ENCODE measurements around the gene UBE2V1. TPM values are rescaled to one million over a fixed set of nuclear protein-coding genes. Genes with fewer than 3 reads are reported as not detected.

Gene UBE2V1
- total RNA-seq, 1 experiment from 2014 or later: 203 TPM

- POLR2A ChIA-PET (ENCODE audit: low non-redundant PET): no interaction called here
- no peak for DNase-seq (ENCODE audit: low spot score)
- no peak for TF ChIP-seq EZH2 (IDR thresholded peaks at IDR 0.05; ENCODE audit: borderline replicate concordance, low read depth, low read length, poor library complexity, severe bottlenecking)
- no peak for TF ChIP-seq CTCF (conservative IDR thresholded peaks at IDR 0.05; ENCODE audit: low read depth, low read length)
- H3K4me3 ChIP-seq (ENCODE audit: low read depth, low read length, poor library complexity, severe bottlenecking): no peak overlapping the region
- intact Hi-C loops (cut with micrococcal nuclease; ENCODE audit: unreplicated experiment): no loop called here
- no peaks in the 10 kb centered on the region for H3K27me3 ChIP-seq (replicated peaks; ENCODE audit: insufficient read depth, low read depth, low read length, poor library complexity)
- CTCF ChIA-PET: interaction anchor here (0.6 kb wide), 1 partner anchor 71 kb away, joined by 9 read pairs; no protein-coding TSS in a partner anchor
- peaks cover 24% of the 10 kb centered on the region for H3K36me3 ChIP-seq (ENCODE audit: insufficient read depth, low read length, poor library complexity, severe bottlenecking)
- H3K4me1 ChIP-seq (ENCODE audit: insufficient read depth, low read length, poor library complexity, severe bottlenecking): peaks cover 21% of the 10 kb centered on the region
- BruUV-seq (replicated peaks): no TSS peak
- no peaks in the 10 kb centered on the region for H3K9me3 ChIP-seq (ENCODE audit: low read depth, low read length, poor library complexity, severe bottlenecking)
- no peak overlapping the region for H3K27ac ChIP-seq (ENCODE audit: low read depth, low read length, poor library complexity, severe bottlenecking)
Observed at GRCh38 chr20:50099565-50099991, 13.4 kb downstream of the UBE2V1 start.

GRCh38 chr20:50099113-50099512 is 13.8 kb downstream of the UBE2V1 start:
- no peak for TF ChIP-seq EZH2 (IDR thresholded peaks at IDR 0.05; ENCODE audit: borderline replicate concordance, low read depth, low read length, poor library complexity, severe bottlenecking)
- no peak for TF ChIP-seq CTCF (conservative IDR thresholded peaks at IDR 0.05; ENCODE audit: low read depth, low read length)
- H3K36me3 ChIP-seq (ENCODE audit: insufficient read depth, low read length, poor library complexity, severe bottlenecking): peaks cover 29% of the 10 kb centered on the region
- ChIA-PET POLR2A (ENCODE audit: low non-redundant PET) (no interaction called here), CTCF (interaction anchor here (0.6 to 1.4 kb wide), 2 partner anchors 72 to 80 kb away, joined by 3 to 9 read pairs; no protein-coding TSS in a partner anchor)
- H3K27me3 ChIP-seq (replicated peaks; ENCODE audit: insufficient read depth, low read depth, low read length, poor library complexity): no peaks in the 10 kb centered on the region
- H3K4me3 ChIP-seq (ENCODE audit: low read depth, low read length, poor library complexity, severe bottlenecking): no peak overlapping the region
- no peaks in the 10 kb centered on the region for H3K9me3 ChIP-seq (ENCODE audit: low read depth, low read length, poor library complexity, severe bottlenecking)
- BruUV-seq (replicated peaks): no TSS peak
- DNase-seq (ENCODE audit: low spot score): no peak
- intact Hi-C loops (cut with micrococcal nuclease; ENCODE audit: unreplicated experiment): no loop called here
- H3K4me1 ChIP-seq (ENCODE audit: insufficient read depth, low read length, poor library complexity, severe bottlenecking): peaks cover 21% of the 10 kb centered on the region
- H3K27ac ChIP-seq (ENCODE audit: low read depth, low read length, poor library complexity, severe bottlenecking): no peak overlapping the region

- no peak overlapping the region for H3K4me3 ChIP-seq (ENCODE audit: low read depth, low read length, poor library complexity, severe bottlenecking)
- ChIA-PET POLR2A (ENCODE audit: low non-redundant PET) (no interaction called here), CTCF (interaction anchor here (1.4 kb wide), 1 partner anchor 80 kb away, joined by 3 read pairs; no protein-coding TSS in a partner anchor)
- H3K27me3 ChIP-seq (replicated peaks; ENCODE audit: insufficient read depth, low read depth, low read length, poor library complexity): no peaks in the 10 kb centered on the region
- no peaks in the 10 kb centered on the region for H3K9me3 ChIP-seq (ENCODE audit: low read depth, low read length, poor library complexity, severe bottlenecking)
- peaks cover 21% of the 10 kb centered on the region for H3K4me1 ChIP-seq (ENCODE audit: insufficient read depth, low read length, poor library complexity, severe bottlenecking)
- BruUV-seq (replicated peaks): no TSS peak
- peaks cover 29% of the 10 kb centered on the region for H3K36me3 ChIP-seq (ENCODE audit: insufficient read depth, low read length, poor library complexity, severe bottlenecking)
- intact Hi-C loops (cut with micrococcal nuclease; ENCODE audit: unreplicated experiment): no loop called here
- TF ChIP-seq EZH2 (IDR thresholded peaks at IDR 0.05; ENCODE audit: borderline replicate concordance, low read depth, low read length, poor library complexity, severe bottlenecking): no peak
- TF ChIP-seq CTCF (conservative IDR thresholded peaks at IDR 0.05; ENCODE audit: low read depth, low read length): no peak
- peak overlapping the region; percentile 10 for H3K27ac ChIP-seq (ENCODE audit: low read depth, low read length, poor library complexity, severe bottlenecking)
- no peak for DNase-seq (ENCODE audit: low spot score)
Observed at GRCh38 chr20:50098259-50098658, 14.7 kb downstream of the UBE2V1 start.
